Measurements from ENCODE around the gene SMIM8.

- TF ChIP-seq ELF4 (IDR thresholded peaks at IDR 0.05) (no peak), FOXA1 (IDR thresholded peaks at IDR 0.05) (no peak), FOXM1 (IDR thresholded peaks at IDR 0.05; ENCODE audit: borderline replicate concordance) (no peak), NFRKB (IDR thresholded peaks at IDR 0.05) (no peak), SP1 (IDR thresholded peaks at IDR 0.05) (no peak)
These were observed 14.0 kb downstream of the SMIM8 start for GRCh38 chr6:87336367-87336766.

Measured in HEK293T (cell line).